ENCODE results near the gene AP2B1. TPM values are rescaled to one million over a fixed set of nuclear protein-coding genes. Genes with fewer than 3 reads are reported as not detected.
"Not testable (repeated sequence)": the region's sequence is repeated elsewhere in the genome, so short reads cannot be mapped to it uniquely, and the experiment has no call there.

The AP2B1 gene
- total and polyA plus RNA-seq, 2 experiments from 2014 or later: 54.7 to 90.9 TPM

GRCh38 chr17:35603674-35604073 lies 16.6 kb downstream of the AP2B1 start:
- H3K27me3 ChIP-seq: no peaks in the 10 kb centered on the region
- H3K4me3 ChIP-seq: no peak overlapping the region
- H3K4me1 ChIP-seq (ENCODE audit: low read depth): no peaks in the 10 kb centered on the region
- DNase-seq (ENCODE audit: low read depth in 1 of 2, low spot score in 1 of 2): no peak
- H3K27ac ChIP-seq: no peak overlapping the region
- H3K36me3 ChIP-seq: peaks cover 49% of the 10 kb centered on the region
- TF ChIP-seq CTCF (IDR thresholded peaks at IDR 0.05; ENCODE audit: low read depth, low read length): no peak
- H3K9me3 ChIP-seq (ENCODE audit: low read depth): no peaks in the 10 kb centered on the region

GRCh38 chr17:35605678-35606077 lies 18.6 kb downstream of the AP2B1 start:
- TF ChIP-seq CTCF (IDR thresholded peaks at IDR 0.05; ENCODE audit: low read depth, low read length): no peak
- no peak for DNase-seq (ENCODE audit: low read depth in 1 of 2, low spot score in 1 of 2)
- Histone ChIP-seq H3K4me1 (ENCODE audit: low read depth) (no peaks in the 10 kb centered on the region), H3K4me3 (no peak overlapping the region), H3K9me3 (ENCODE audit: low read depth) (no peaks in the 10 kb centered on the region), H3K27ac (no peak overlapping the region), H3K36me3 (peaks cover 45% of the 10 kb centered on the region), H3K27me3 (no peaks in the 10 kb centered on the region)

GRCh38 chr17:35607239-35607847 lies 20.2 kb downstream of the AP2B1 start:
- peaks cover 46% of the 10 kb centered on the region for H3K36me3 ChIP-seq

GRCh38 chr17:35609831-35610230 lies 22.7 kb downstream of the AP2B1 start:
- H3K36me3 ChIP-seq: peaks cover 33% of the 10 kb centered on the region
- DNase-seq (ENCODE audit: low read depth in 1 of 2, low spot score in 1 of 2): no peak
- no peak for TF ChIP-seq CTCF (IDR thresholded peaks at IDR 0.05; ENCODE audit: low read depth, low read length)
- no peak overlapping the region for H3K4me3 ChIP-seq
- no peak overlapping the region for H3K27ac ChIP-seq
- H3K9me3 ChIP-seq (ENCODE audit: low read depth): no peaks in the 10 kb centered on the region
- H3K27me3 ChIP-seq: no peaks in the 10 kb centered on the region
- no peaks in the 10 kb centered on the region for H3K4me1 ChIP-seq (ENCODE audit: low read depth)

More at GRCh38 chr17:35607239-35607847, 20.2 kb downstream of the AP2B1 start:
- DNase-seq (ENCODE audit: low read depth in 1 of 2, low spot score in 1 of 2): no peak
- Histone ChIP-seq H3K27ac (no peak overlapping the region), H3K4me3 (no peak overlapping the region), H3K4me1 (ENCODE audit: low read depth) (no peaks in the 10 kb centered on the region), H3K9me3 (ENCODE audit: low read depth) (no peaks in the 10 kb centered on the region), H3K27me3 (no peaks in the 10 kb centered on the region)
- no peak for TF ChIP-seq CTCF (IDR thresholded peaks at IDR 0.05; ENCODE audit: low read depth, low read length)

GRCh38 chr17:35610746-35611145 lies 23.6 kb downstream of the AP2B1 start:
- not testable (repeated sequence) for H3K27ac ChIP-seq; DNase-seq (ENCODE audit: low read depth in 1 of 2, low spot score in 1 of 2); H3K27me3 ChIP-seq; H3K4me3 ChIP-seq; H3K9me3 ChIP-seq (ENCODE audit: low read depth); H3K4me1 ChIP-seq (ENCODE audit: low read depth)
- peaks cover 28% of the 10 kb centered on the region for H3K36me3 ChIP-seq

- H3K4me1 ChIP-seq (ENCODE audit: low read depth): peaks cover 3% of the 10 kb centered on the region
- H3K36me3 ChIP-seq: peaks cover 21% of the 10 kb centered on the region
- no peaks in the 10 kb centered on the region for H3K27me3 ChIP-seq
- no peak overlapping the region for H3K4me3 ChIP-seq
- TF ChIP-seq CTCF (IDR thresholded peaks at IDR 0.05; ENCODE audit: low read depth, low read length): peak; percentile 74
- no peak overlapping the region for H3K27ac ChIP-seq
- H3K9me3 ChIP-seq (ENCODE audit: low read depth): no peaks in the 10 kb centered on the region
- peak; percentile 65 to 73 for DNase-seq (ENCODE audit: low read depth in 1 of 2, low spot score in 1 of 2)
These were observed 25.9 kb downstream of the AP2B1 start for GRCh38 chr17:35612924-35613521.
